NCI-H524 treated with DMSO at 0.1 percent for 48 hours (cell line): ENCODE results near the gene ZNF500.

Source experiments
- DNase-seq: peaks from one replicate; lab custom pipeline; 2025; lab: John Stamatoyannopoulos, UW

Gene ZNF500

DNA sequence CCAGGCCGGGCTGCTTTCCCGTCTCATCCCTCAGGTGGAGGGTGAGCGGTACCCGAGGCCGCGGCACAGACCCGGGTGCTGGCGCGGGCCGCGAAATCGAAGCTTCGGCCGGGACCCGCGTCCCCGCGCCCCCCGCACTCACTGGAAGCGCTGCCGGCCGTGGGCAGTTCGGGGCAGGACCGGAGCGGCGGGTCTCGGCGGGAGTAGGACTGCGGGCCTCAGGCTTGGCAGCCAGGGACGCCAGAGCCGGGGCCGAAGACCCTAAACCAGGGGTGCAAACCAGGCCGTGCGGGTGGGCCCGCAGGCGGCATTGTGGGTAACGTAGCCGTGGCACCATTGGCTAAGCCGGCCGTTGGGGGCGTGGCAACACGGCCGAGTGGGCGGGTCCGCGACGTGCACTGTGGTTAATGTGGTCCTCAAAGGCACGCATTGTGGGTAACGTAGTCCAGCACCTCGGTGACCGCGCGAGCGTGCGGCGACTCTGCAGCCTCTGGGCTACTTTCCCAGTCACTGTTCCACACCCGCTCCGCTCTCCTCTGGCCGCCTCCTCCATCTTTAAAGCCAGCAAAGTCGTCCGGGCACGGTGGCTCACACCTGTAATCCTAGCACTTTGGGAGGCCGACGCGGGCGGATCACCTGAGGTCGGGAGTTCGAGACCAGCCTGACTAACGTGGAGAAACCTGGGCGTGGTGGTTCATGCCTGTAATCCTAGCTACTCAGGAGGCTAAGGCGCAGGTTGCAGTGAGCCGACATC lies at the start of gene ZNF500:
Gene ZNF500, minus strand, starts transcription at position 288 of the 754 bp plus-strand sequence. CDS start 1,184 bp downstream, outside the sequence.
- peak; percentile 89 for DNase-seq

DNA sequence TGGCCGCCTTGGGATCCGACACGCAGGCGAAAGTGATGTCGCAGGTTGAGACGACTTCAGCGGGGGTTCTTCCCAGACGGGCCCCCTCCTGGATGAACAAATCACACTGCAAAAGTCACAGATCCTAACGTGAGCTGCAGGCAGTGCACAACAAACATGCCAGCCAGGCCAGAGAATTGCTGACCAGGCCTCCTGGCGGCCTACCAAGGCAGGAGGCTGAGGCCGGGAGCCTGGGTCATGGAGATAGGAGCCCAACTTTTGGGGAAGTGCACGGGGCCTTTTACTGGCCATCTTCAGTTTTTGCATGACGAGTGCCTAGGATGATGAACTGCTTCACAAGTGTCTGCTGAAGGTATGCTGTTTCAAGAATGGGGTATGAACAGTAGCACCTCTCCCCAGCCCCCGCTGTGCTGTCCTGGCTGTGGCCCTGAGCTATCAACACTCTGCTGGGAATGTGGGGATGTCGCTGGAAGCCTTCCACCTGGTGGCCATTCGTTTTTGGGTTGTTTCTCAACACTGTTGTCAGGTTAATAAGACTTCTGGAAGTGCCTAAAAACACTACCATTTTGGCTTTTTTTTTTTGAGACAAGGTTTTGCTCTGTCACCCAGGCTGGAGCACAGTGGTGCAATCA lies 47.7 kb upstream of the ZNF500 start:
- no peak for DNase-seq

DNA sequence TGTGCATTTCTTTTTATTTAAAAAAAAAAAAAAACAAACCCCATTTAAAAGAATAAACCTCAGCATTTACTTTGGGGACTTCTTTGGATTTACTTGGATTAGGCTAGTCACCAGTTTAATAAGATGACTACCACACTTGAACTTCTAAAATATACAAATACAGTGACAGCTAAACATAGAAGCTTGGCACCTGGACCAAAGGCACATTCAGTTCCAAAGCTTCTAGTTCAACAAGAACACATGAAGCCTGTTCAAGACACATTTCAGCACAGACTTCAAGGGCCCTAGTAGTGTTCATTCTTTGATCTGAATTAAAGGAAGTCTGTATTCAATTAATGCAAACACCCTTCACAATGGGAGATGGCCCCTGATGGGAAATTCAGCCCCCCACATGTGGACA lies 47.1 kb upstream of the ZNF500 start:
- DNase-seq: no peak

DNA sequence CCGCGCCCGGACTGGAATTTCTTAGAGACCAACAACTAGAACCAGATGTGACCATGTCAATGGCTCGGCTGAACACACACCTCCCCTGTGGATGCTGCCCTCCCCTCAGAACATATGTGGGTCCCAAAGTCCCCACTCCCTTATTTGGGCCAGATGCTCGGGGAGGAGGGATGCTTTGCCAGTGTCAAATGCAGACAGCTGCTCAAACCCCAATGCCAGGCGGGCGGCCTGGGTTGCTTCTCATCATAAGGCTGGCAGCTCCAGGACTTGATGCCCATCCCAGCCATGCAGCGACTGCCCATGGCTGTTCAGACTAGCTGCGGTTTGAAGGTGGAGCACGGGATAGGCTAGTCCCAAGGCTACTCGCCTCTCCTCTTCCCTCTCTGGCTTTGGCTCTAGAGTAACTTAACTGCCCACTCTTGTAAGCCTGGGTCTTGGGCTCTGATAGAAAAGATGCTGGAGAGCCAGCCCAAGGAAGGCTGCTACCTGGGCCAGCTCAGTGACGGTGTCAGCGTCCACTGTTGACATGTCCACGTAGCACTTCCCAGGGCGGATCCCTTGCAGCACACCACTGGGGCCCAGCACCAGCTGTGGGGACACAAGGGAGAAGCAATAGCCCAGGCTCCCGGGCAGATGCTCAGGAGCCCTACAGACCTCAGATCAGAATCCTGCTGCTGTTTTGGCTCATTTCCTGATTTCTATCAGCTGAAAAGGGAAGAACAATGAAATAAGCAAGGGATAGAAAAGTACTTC lies 46.5 kb upstream of the ZNF500 start:
- no peak for DNase-seq

DNA sequence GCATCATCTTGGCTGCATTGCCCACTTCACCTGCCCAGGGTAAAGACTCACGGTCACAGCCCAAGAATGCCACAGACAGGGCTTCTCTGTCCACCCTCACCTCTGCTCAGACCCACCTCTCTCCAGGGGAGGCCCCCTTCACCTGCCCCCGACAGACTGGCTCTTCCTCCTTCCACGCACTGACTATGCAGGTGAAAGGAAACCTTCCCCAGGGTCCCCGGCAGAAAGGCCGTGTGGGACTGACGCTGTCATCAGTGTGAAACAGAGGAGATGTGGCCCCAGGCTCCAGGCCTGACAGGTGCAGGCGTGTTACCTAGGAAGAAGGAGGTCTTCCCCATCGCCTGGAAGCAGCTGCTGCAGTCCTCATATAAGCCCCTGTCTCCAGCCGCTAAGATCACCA lies 44.8 kb upstream of the ZNF500 start:
- DNase-seq: no peak

DNA sequence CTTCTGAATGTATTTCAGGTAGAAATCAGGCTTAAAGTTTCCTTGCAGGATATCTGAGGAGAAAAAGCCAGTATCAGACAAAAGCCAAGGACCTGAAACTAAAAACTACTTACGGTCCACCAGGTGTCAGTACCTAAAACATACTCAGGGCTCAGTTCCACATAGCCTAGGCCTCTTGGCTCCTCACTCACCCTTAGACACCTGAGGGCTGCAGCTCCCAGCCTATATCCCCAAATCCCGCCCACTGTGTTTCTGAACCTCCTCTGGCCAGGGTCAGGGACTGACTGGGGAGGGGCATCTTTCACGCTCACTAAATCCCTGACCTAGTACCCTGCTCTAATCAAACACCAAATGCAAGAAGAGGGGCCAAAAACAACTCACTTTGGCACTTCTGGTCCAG lies 44.3 kb upstream of the ZNF500 start:
- no peak for DNase-seq

DNA sequence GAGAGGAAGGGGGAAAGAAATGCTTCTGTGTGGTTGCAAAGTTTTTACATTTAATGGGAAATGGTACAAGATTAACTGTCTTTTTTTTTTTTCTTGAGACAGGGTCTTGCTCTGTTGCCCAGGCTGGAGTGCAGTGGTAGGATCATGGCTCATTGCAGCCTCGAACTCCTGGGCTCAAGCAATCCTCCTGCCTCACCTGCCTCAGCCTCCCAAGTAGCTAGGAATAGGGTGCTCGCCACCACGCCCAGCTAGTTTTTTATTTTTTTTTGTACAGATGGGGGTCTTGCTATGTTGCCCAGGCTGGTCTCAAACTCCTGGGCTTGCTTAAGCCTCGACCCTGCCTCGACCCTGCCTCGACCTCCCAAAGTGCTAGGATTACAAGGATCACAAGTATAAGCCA lies 39.3 kb upstream of the ZNF500 start:
- DNase-seq: no peak

DNA sequence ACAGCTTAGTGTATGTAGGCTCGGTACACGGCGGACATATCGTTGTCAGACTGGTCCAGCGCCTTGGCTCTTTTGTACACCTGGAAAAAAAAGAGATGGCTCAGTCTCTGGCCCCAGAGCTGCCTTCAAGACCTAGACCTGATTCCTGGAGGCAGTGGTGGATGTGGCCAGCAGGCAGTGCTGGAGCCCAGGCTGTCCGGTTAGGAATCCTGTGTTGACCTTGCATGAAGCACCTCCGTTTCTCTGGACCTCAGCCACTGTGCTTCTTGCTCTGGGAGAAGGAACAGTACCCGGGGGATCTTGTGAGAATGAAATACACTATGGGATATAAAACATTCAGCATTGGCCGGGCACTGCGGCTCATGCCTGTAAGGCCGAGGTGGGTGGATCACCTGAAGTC lies 38.3 kb upstream of the ZNF500 start:
- no peak for DNase-seq

DNA sequence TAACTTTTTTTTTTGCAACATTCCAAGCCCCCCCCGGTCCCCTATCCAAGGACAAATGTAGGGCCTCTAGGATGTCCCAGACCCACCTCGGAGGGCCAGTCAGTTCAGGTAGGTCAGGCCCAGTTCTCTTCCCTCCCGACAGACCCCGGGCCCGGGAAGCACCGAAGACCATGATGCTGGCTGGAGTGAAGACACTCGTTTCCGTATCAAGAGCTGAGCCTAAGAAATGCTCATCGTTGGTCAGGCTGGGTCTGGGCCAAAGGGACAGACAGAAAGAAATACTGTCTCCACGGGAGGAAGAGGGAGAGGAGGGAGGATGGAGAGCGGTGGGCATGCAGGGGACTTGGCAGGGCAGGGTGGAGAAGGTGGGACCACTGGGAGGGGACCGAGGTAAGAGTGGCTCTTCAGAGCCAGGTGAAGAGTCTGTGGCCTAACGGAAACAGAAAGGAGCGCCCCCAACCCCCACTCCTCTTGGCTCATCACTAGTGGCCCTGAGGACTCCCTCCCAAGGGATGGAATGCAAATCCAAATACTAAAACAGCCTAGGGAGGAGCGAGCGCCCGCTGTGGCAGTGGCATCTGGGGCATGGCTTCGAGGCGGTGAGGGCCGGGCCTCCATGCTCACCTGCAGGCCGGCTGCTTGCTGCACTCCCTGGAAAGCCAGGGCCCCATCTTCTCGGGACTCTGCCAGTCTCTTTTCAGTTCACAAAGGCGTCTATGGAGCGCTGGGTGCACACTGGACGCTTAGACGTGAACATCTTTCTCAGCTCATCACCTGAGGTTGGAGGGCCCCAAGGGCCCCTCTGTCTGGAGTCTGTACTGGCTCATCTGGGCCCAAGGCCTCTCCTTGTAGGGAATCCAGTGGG lies 37.2 kb upstream of the ZNF500 start:
- DNase-seq: no peak

DNA sequence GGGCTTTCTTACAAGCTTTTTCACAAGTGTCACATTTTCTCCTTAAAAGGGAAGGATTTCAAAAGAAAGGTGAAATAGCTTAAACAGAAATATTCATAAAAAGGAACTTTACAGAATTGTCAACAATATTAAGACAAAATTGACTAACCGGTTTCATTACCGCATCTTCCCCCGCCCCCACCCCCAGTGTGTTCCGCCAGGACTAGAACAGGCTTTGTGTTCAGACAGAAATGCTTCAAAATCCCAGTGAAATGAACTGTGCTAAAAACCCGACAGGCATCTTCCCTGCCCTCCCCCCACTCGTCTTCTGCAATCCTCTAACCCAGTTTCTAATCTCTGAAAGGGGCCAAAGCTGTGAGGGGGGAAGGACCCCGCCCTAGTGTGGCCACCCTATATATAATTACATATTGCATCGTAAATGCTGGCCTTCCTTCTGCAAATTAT lies 36.5 kb upstream of the ZNF500 start:
- DNase-seq: no peak

DNA sequence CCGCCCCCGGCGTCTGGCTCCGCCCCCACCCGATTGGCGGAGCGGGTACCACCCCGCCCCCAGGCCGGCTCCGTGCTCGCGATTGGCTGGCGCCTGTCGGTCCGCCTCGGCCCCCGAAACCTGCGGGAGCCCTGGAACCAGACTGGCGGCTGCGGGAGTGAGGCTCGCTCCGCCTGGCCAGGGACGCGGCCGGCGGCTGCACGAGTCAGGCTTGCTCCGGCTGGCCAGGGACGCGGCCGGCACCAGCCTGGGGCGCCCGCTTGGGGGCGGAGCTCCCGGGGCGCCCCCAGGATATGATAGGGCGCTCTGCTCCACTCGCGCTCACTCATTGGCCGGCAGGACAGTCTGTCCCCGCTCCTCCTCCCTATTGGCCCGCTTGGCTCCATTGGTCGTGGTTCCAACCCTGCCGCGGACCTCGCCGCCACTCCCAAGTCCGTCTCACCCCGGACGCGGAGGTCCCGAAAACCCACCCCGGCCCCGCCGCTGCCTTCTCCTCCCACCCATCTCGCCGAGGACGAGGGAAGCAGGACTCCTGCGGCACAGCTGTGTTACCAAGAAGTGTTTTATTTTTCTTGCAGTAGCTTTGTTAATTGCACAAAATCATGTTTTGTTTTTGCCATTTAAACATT lies 35.8 kb upstream of the ZNF500 start:
- DNase-seq: peak; percentile 74

DNA sequence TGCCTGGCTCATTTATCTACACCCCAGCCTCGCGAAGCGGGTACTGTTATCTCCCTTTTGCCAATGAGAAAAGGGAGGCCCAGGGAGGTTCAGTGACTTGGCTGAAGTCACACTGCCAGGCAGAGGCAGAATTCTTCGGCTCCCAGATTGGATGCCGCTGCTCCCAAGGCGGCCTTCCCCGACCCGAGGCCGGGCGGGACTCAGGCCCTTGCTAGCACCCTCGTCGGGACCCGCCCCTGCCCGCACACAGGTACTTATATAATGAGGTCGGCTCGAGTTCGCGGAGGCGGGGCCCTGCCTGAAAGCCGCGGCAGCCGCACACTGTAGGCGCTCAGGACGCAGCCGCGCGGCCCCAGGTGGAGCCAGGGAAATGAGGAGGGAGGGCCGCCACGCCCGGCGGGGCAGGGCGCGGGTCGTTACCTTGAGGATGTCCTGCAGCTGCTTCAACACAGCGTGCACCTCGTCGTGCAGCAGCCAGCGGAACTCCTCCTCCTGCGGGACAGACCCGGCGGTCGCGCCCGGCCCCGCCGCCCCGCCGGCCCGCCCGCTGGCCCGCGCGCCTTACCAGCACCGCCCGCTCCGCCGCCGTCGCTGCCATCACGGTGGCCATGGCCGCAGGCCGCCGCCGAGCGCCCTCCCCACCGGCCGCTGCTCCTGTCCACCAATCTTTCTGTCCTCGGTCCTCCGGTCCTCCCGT lies 35.1 kb upstream of the ZNF500 start, which contains the start of gene ROGDI:
Gene ROGDI, minus strand, starts transcription at position 672 of the 697 bp plus-strand sequence. Its CDS starts 62 bp downstream, at position 610.
- DNase-seq: peak; percentile 20

DNA sequence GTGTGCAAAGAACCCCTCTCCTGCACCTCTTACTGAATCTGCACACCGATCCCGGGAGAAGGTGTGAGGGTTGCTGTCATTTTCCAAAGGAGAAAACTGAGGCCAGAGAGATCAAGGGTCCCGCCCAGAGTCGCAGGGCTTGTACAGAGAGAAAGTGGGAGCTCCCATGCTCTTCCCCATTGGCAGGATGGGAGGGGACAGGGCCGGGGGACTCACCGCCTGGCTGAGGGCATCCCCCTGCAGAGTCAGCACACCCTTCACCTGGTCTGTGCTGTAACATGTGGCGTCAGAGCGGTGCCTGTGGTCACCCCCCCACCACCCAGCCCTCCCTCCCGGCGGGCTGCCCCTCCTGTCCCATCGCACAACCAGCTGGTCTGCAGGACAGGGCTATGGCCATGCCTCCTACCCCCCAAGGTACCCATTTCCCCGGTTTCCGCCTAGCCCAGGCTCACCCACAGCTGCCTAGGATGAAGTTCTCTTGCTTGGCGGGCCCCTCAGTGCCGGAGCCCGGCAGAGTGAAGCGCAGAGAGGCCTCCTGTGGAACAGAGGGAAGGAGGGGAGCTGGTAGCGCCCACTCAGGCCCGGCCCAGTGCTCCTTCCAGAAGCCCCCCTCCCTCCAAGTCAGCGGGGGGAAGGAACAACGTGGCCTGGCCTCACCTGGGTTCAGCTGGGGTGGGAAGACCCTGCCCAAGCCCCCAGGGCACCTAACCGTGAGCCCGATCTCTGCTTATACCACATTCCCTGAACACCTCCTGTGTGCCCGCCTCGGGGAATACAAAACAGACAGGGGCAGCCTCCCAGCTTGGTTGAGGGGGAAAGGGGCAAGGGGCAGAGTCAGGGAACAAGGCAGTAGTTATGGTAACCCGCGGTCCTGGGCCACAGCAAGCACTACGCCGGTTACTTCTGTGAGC lies 34.3 kb upstream of the ZNF500 start:
- no peak for DNase-seq

DNA sequence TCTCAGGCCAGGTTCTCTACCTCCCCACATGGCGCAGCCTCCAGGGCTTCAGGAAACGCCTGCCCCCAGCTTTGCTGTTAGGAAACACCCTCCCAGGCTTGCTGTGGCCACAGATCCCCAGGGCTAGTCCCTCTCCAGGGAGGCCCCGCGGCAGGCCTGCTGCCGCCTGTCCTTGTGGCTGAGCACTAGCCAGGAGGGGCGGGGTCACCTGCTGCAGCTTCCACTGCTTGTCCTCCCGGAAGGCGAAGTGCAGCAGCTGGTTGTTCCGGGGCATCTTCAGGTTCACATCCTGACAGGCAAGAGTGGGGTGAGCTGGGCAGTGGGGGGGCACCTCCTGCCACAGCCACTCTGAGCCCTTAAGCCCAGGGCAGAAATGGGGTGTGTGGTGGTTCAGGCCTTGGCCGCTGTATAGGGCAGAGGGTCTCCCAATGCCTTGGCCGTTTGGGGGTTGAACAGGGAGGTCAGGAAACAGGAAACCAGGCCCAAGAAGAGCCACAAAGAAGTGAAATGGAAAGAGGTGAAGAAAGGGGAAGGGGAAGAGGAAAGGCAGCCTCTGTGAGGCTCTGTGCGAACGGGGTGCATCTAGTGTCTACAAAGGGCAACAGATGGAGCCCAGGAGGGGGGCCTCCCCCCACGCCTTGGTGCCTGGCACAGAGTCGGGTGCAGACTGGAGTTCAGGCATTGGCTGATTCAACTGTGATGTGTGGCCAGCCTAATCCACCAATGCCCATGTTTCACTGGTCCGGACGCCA lies 33.5 kb upstream of the ZNF500 start:
- peak; percentile 57 for DNase-seq

DNA sequence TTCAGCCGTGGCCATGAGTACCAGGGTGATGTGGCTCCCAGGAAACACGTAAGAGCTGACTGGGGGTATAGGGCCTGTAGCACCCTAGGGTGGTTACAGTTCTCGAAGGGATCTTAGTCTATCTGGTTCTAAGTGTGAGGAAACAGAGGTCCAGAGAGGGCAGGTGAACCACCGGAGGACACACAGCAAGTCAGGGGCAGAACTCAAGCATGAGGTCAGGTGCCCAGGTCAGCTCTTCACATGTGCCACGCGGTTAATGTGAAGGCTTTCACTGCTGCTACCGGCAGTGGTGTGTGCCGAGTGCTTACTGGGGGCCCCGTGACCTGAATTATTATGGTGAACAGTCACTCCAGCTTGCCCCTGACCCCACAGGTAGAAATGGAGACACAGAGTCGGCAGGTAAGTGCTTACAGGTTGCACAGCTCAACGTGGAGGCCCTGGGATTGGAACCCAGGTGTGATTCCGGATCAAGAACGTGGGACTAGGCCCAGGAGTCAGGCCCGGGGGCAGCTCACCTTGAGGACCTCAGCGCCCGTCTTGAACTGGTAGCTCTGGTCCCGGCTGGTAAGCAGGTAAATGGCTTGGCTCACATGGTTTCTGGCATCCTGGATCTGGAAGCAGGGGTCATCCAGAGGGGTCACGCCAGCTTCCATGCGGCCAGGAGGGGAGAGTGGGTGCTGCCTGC lies 32.4 kb upstream of the ZNF500 start:
- no peak for DNase-seq

DNA sequence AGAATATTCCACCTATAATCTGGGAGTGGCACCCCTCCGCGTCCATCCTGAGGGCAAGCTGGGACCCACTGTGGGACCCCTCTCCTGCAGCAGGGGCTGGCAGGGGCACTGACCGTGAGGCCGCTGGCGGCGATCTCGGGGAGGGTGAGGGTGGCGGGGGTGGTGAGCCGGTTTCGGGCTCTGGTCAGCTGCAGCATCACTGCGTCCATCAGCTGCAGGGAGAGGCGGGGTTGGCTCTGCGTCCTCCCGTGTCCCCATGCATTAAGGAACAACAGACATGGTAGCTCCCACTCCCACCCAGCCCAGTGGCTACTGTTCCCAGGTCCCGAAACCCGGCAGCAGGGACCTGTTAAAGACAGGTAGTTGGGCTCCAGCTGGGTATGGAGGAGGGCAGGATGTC lies 31.5 kb upstream of the ZNF500 start:
- no peak for DNase-seq

DNA sequence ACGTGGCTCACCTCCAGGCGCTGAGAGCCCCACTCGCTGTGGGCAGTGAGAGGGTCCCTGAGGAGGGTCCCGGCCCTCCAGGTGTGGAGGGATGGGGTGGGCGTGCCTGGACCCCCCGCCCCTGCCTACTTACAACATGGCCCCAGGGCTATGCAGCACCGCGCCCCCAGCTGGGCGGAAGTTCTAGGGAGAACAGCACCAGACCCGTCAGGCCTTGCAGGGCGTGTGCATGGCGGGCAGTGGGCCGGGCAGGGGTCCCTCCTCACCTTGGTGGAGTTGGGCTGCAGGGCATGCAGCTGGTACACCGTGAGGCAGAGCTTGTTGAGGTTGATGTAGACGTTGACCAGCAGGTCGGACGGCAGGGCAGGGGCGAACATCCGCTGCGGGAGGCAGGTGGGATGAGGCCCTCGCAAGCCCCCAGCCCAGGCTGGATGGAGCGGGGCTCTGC lies 30.9 kb upstream of the ZNF500 start:
- no peak for DNase-seq
